ENCODE results near the gene SEMA5B. TPM values are rescaled to one million over a fixed set of nuclear protein-coding genes. Genes with fewer than 3 reads are reported as not detected.

The SEMA5B gene
- total and polyA plus RNA-seq, 12 donors = 0.35 to 4.3 (median 1.8) TPM

GRCh38 chr3:123032057-123032456 is 4.5 kb upstream of the SEMA5B start:
- no peak overlapping the region for H3K4me3 ChIP-seq
- DNase-seq = no peak
- TF ChIP-seq, protein P1, sequence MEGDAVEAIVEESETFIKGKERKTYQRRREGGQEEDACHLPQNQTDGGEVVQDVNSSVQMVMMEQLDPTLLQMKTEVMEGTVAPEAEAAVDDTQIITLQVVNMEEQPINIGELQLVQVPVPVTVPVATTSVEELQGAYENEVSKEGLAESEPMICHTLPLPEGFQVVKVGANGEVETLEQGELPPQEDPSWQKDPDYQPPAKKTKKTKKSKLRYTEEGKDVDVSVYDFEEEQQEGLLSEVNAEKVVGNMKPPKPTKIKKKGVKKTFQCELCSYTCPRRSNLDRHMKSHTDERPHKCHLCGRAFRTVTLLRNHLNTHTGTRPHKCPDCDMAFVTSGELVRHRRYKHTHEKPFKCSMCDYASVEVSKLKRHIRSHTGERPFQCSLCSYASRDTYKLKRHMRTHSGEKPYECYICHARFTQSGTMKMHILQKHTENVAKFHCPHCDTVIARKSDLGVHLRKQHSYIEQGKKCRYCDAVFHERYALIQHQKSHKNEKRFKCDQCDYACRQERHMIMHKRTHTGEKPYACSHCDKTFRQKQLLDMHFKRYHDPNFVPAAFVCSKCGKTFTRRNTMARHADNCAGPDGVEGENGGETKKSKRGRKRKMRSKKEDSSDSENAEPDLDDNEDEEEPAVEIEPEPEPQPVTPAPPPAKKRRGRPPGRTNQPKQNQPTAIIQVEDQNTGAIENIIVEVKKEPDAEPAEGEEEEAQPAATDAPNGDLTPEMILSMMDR (IDR thresholded peaks at IDR 0.05) = no peak
- no peak for TF ChIP-seq POLR2A (IDR thresholded peaks at IDR 0.05)
- H3K27me3 ChIP-seq = no peaks in the 10 kb centered on the region
- peaks cover 12 to 25% of the 10 kb centered on the region in 2 donors for H3K4me1 ChIP-seq (replicated peaks in 1 of 2)
- peak overlapping the region in 1 of 5 donors; percentile 20 for H3K27ac ChIP-seq
- intact Hi-C loops (cut with DNase I) = no loop called here
- WGBS, 4 donors = 73 to 79% (median 75%) methylated on average over 3 of the region's 3 CpGs
- H3K9me3 ChIP-seq (replicated peaks in 1 of 3) = no peaks in the 10 kb centered on the region
- H3K36me3 ChIP-seq (replicated peaks in 1 of 2) = no peaks in the 10 kb centered on the region

- no peaks in the 10 kb centered on the region for H3K27me3 ChIP-seq
- 66 to 81% (median 78%) methylated on average over 4 of the region's 4 CpGs for WGBS, 4 donors
- H3K4me3 ChIP-seq = no peak overlapping the region
- H3K27ac ChIP-seq = peak overlapping the region in 2 of 5 donors; percentile 15 to 42
- TF ChIP-seq, protein P1 (IDR thresholded peaks at IDR 0.05) = no peak
- no peak for TF ChIP-seq POLR2A (IDR thresholded peaks at IDR 0.05)
- peaks cover 20 to 30% of the 10 kb centered on the region in 2 donors for H3K4me1 ChIP-seq (replicated peaks in 1 of 2)
- DNase-seq = peak in 2 of 7 donors; percentile 7 to 22
- H3K9me3 ChIP-seq (replicated peaks in 1 of 3) = no peaks in the 10 kb centered on the region
- H3K36me3 ChIP-seq (replicated peaks in 1 of 2) = no peaks in the 10 kb centered on the region
- intact Hi-C loops (cut with DNase I) = no loop called here
Measured at GRCh38 chr3:123031051-123031450, 3.5 kb upstream of the SEMA5B start.

GRCh38 chr3:123028233-123028828 is 768 bp upstream of the SEMA5B start:
- Histone ChIP-seq H3K27me3 (no peaks in the 10 kb centered on the region), H3K27ac (no peak overlapping the region), H3K36me3 (replicated peaks in 1 of 2) (no peaks in the 10 kb centered on the region), H3K4me3 (peak overlapping the region in 2 of 4 donors; percentile 36 to 69), H3K9me3 (replicated peaks in 1 of 3) (no peaks in the 10 kb centered on the region), H3K4me1 (replicated peaks in 1 of 2) (peaks cover 20 to 32% of the 10 kb centered on the region in 2 donors)
- DNase-seq = peak; percentile 27 to 63 (median 43)
- intact Hi-C loops (cut with DNase I) = loop anchor here (5.0 to 10.0 kb wide), 4 partner anchors 81 to 274 kb away; no protein-coding TSS in a partner anchor
- 2 to 6% (median 3%) methylated on average over 21 of the region's 21 CpGs for WGBS, 4 donors
- TF ChIP-seq, protein P1 (IDR thresholded peaks at IDR 0.05) = peak; percentile 24 to 63 (median 52)
- TF ChIP-seq POLR2A (IDR thresholded peaks at IDR 0.05) = no peak

- intact Hi-C loops (cut with DNase I) = loop anchor here (5.0 to 10.0 kb wide), 4 partner anchors 79 to 272 kb away; no protein-coding TSS in a partner anchor
- WGBS, 4 donors = 1 to 3% (median 2%) methylated on average over 18 to 62 of the region's 62 CpGs
- H3K27me3 ChIP-seq = no peaks in the 10 kb centered on the region
Measured at GRCh38 chr3:123026565-123027291, 835 bp downstream of the SEMA5B start.

More at GRCh38 chr3:123026565-123027291, 835 bp downstream of the SEMA5B start:
- Histone ChIP-seq H3K9me3 (replicated peaks in 1 of 3) (no peaks in the 10 kb centered on the region), H3K4me1 (replicated peaks in 1 of 2) (peaks cover 20 to 32% of the 10 kb centered on the region in 2 donors), H3K27ac (no peak overlapping the region), H3K36me3 (replicated peaks in 1 of 2) (no peaks in the 10 kb centered on the region), H3K4me3 (peak overlapping the region in 2 of 4 donors; percentile 36 to 69)
- TF ChIP-seq POLR2A (IDR thresholded peaks at IDR 0.05) = no peak
- TF ChIP-seq, protein P1 (IDR thresholded peaks at IDR 0.05) = no peak
- peak in 6 of 7 donors; percentile 27 to 56 (median 37) for DNase-seq
